Mucosa of rectum (tissue), 2 donors: ENCODE data around the gene MINDY3.
A peak's percentile ranks its signal among the peaks of the same experiment; 100 is the strongest.
"Not testable (repeated sequence)": the region's sequence is repeated elsewhere in the genome, so short reads cannot be mapped to it uniquely, and the experiment has no call there.

Experiments
- H3K27ac ChIP-seq, 2 donors: one replicate each; pipeline ENCODE4 v1.7.0; 2013; ENCODE audit warnings: inconsistent platforms in 2 of 2, low read depth in 2 of 2, low read length in 2 of 2
- H3K27me3 ChIP-seq, 2 donors: one replicate each; pipeline ENCODE4 v1.7.0; 2013; ENCODE audit warnings: low read length in 2 of 2; ENCODE audit not compliant: control insufficient read depth in 2 of 2, insufficient read depth in 2 of 2
- H3K36me3 ChIP-seq, 2 donors: one replicate each; pipeline ENCODE4 v1.7.0; 2013; ENCODE audit warnings: low read length in 2 of 2; ENCODE audit not compliant: control insufficient read depth in 2 of 2, insufficient read depth in 2 of 2
- H3K4me1 ChIP-seq, 2 donors: one replicate each; pipeline ENCODE4 v1.7.0; 2013; ENCODE audit warnings: low read length in 2 of 2, mild to moderate bottlenecking in 1 of 2; ENCODE audit not compliant: control insufficient read depth in 2 of 2, insufficient read depth in 2 of 2
- H3K4me3 ChIP-seq, 2 donors: one replicate each; pipeline ENCODE4 v1.7.0; 2013; ENCODE audit warnings: low read length in 2 of 2
- H3K9ac ChIP-seq, 2 donors: one replicate each; pipeline ENCODE4 v1.7.0; 2013; ENCODE audit warnings: low read length in 2 of 2, low read depth in 1 of 2, mild to moderate bottlenecking in 1 of 2
- H3K9me3 ChIP-seq, 2 donors: one replicate each; pipeline ENCODE4 v1.7.0; 2013; ENCODE audit warnings: low read length in 2 of 2; ENCODE audit not compliant: control insufficient read depth in 2 of 2
- donor health status: healthy.
- donor health status: Normal muscosa, but diverticular disease.

Gene MINDY3

GRCh38 chr10:15859509-15859905 is 800 bp downstream of the MINDY3 start:
- H3K36me3 ChIP-seq: no peaks in the 10 kb centered on the region
- no peaks in the 10 kb centered on the region for H3K27me3 ChIP-seq
- no peaks in the 10 kb centered on the region for H3K9me3 ChIP-seq
- peak overlapping the region; percentile 75 to 78 for H3K9ac ChIP-seq
- peak overlapping the region; percentile 91 to 95 for H3K4me3 ChIP-seq
- H3K27ac ChIP-seq: peak overlapping the region in 1 of 2 donors; percentile 76
- H3K4me1 ChIP-seq: peaks cover 12 to 18% of the 10 kb centered on the region in 2 donors

DNA sequence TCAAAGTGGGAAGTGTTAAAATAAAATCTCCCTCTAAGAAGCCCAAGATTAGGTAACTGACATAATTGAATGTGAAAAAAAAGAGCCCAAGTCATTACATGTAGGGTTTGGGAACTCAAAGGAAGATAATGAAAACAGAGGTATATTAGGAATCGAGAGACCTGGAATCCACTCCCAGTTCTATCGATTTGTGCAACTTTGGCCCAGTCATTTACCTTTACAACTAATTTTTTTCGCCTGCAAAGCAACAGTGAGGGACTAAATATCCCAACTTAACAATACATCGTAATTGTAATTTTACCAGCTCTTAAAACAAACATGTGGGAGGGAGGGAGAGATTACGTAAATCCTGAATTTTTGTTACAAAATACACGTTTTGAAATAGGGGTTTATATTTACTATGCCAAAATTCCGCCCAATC is 1.4 kb downstream of the MINDY3 start:
- Histone ChIP-seq H3K36me3 (no peaks in the 10 kb centered on the region), H3K27me3 (no peaks in the 10 kb centered on the region), H3K9me3 (no peaks in the 10 kb centered on the region), H3K27ac (no peak overlapping the region), H3K4me3 (peak overlapping the region; percentile 91 to 95), H3K4me1 (peaks cover 12 to 18% of the 10 kb centered on the region in 2 donors), H3K9ac (no peak overlapping the region)

- peak overlapping the region in 1 of 2 donors; percentile 22 for H3K27ac ChIP-seq
- H3K9ac ChIP-seq: no peak overlapping the region
- H3K4me3 ChIP-seq: no peak overlapping the region
- H3K27me3 ChIP-seq: no peaks in the 10 kb centered on the region
- H3K9me3 ChIP-seq: no peaks in the 10 kb centered on the region
- peaks cover 0 to under 1% of the 10 kb centered on the region in 2 donors for H3K36me3 ChIP-seq
- peaks cover 12 to 18% of the 10 kb centered on the region in 2 donors for H3K4me1 ChIP-seq
Measured at GRCh38 chr10:15857107-15857575, 3.2 kb downstream of the MINDY3 start.

GRCh38 chr10:15856328-15857015 is 3.8 kb downstream of the MINDY3 start:
- no peak overlapping the region for H3K4me3 ChIP-seq
- H3K36me3 ChIP-seq: peaks cover 0 to 4% of the 10 kb centered on the region in 2 donors
- peaks cover 0 to 4% of the 10 kb centered on the region in 2 donors for H3K9me3 ChIP-seq
- no peak overlapping the region for H3K9ac ChIP-seq
- H3K27ac ChIP-seq: peak overlapping the region in 1 of 2 donors; percentile 22
- no peaks in the 10 kb centered on the region for H3K27me3 ChIP-seq
- peaks cover 12 to 18% of the 10 kb centered on the region in 2 donors for H3K4me1 ChIP-seq

GRCh38 chr10:15853800-15854199 is 6.5 kb downstream of the MINDY3 start:
- H3K9ac ChIP-seq: no peak overlapping the region
- no peaks in the 10 kb centered on the region for H3K27me3 ChIP-seq
- H3K36me3 ChIP-seq: peaks cover 0 to 4% of the 10 kb centered on the region in 2 donors

GRCh38 chr10:15852111-15852557 is 8.2 kb downstream of the MINDY3 start:
- peaks cover 8% of the 10 kb centered on the region in 2 donors for H3K4me1 ChIP-seq
- H3K36me3 ChIP-seq: peaks cover 0 to 4% of the 10 kb centered on the region in 2 donors
- no peak overlapping the region for H3K9ac ChIP-seq
- H3K27me3 ChIP-seq: no peaks in the 10 kb centered on the region
- no peak overlapping the region for H3K4me3 ChIP-seq
- H3K27ac ChIP-seq: no peak overlapping the region
- peaks cover 4% of the 10 kb centered on the region in 2 donors for H3K9me3 ChIP-seq

More at GRCh38 chr10:15853800-15854199, 6.5 kb downstream of the MINDY3 start:
- Histone ChIP-seq H3K9me3 (peaks cover 4% of the 10 kb centered on the region in 2 donors), H3K27ac (no peak overlapping the region), H3K4me1 (peaks cover 10 to 11% of the 10 kb centered on the region in 2 donors), H3K4me3 (no peak overlapping the region)

GRCh38 chr10:15850337-15850978 is 9.8 kb downstream of the MINDY3 start:
- H3K4me1 ChIP-seq, H3K9ac ChIP-seq, H3K36me3 ChIP-seq, H3K27me3 ChIP-seq, H3K4me3 ChIP-seq, H3K9me3 ChIP-seq, H3K27ac ChIP-seq: not testable (repeated sequence)

- H3K9me3 ChIP-seq: peaks cover 4% of the 10 kb centered on the region in 2 donors
- H3K4me3 ChIP-seq: no peak overlapping the region
- H3K27me3 ChIP-seq: no peaks in the 10 kb centered on the region
- H3K36me3 ChIP-seq: peaks cover 0 to 4% of the 10 kb centered on the region in 2 donors
- no peaks in the 10 kb centered on the region for H3K4me1 ChIP-seq
- no peak overlapping the region for H3K27ac ChIP-seq
- no peak overlapping the region for H3K9ac ChIP-seq
Measured at GRCh38 chr10:15849316-15849715, 11.0 kb downstream of the MINDY3 start.

- Histone ChIP-seq H3K9me3 (peaks cover 4% of the 10 kb centered on the region in 2 donors), H3K4me1 (peaks cover 0 to 2% of the 10 kb centered on the region in 2 donors), H3K9ac (no peak overlapping the region), H3K27ac (no peak overlapping the region), H3K4me3 (no peak overlapping the region), H3K27me3 (no peaks in the 10 kb centered on the region), H3K36me3 (peaks cover 0 to 4% of the 10 kb centered on the region in 2 donors)
Measured at GRCh38 chr10:15847481-15847880, 12.8 kb downstream of the MINDY3 start.

- H3K9me3 ChIP-seq: no peaks in the 10 kb centered on the region
- peaks cover 0 to 2% of the 10 kb centered on the region in 2 donors for H3K4me1 ChIP-seq
- H3K36me3 ChIP-seq: no peaks in the 10 kb centered on the region
- no peak overlapping the region for H3K27ac ChIP-seq
- H3K27me3 ChIP-seq: no peaks in the 10 kb centered on the region
- H3K4me3 ChIP-seq: no peak overlapping the region
- no peak overlapping the region for H3K9ac ChIP-seq
Measured at GRCh38 chr10:15844517-15844916, 15.8 kb downstream of the MINDY3 start.
